ENCODE data around the gene STYXL2. TPM values are rescaled to one million over a fixed set of nuclear protein-coding genes. Genes with fewer than 3 reads are reported as not detected.

Gene STYXL2
- total RNA-seq, 1 donor from 2014 or later = 0.06 TPM

DNA sequence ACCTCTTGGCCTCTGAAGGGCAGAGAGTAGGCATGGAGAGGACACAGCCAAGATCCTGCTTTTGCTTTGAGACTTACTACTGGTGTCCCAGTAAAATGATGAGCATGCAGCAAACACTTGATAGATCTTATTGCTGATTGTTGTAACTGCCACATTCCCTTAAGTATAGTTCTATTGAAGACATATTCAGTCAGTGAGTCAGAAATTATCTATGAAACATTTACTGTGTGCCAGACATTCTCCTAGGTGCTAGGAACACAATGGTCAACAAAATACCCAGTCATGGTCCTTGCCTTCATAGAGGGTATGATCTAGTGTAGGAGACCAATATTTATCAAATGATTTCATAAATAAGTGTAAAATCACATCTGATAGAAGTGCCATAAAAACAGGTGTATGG, 13.6 kb downstream of the STYXL2 start:
- H3K27ac Mint-ChIP-seq = no peak overlapping the region
- Histone ChIP-seq H3K36me3 (no peaks in the 10 kb centered on the region), H3K9ac (no peak overlapping the region), H3K27me3 (no peaks in the 10 kb centered on the region), H4K20me1 (ENCODE audit: low read depth) (no peaks in the 10 kb centered on the region), H3K4me1 (peaks cover 22% of the 10 kb centered on the region), H2AFZ (replicated peaks) (no peak overlapping the region), H3K9me3 (ENCODE audit: low read depth) (no peaks in the 10 kb centered on the region), H3K27ac (no peak overlapping the region), H3K4me3 (no peak overlapping the region), H3K79me2 (ENCODE audit: low read depth) (no peaks in the 10 kb centered on the region), H3F3A (ENCODE audit: low read depth) (no peaks in the 10 kb centered on the region), H3K4me2 (no peak overlapping the region)
- no peak for DNase-seq (ENCODE audit: low spot score)
- peaks cover 4% of the 10 kb centered on the region for H3K27me3 Mint-ChIP-seq (ENCODE audit: insufficient read depth, low read depth)
- TF ChIP-seq, protein P1, sequence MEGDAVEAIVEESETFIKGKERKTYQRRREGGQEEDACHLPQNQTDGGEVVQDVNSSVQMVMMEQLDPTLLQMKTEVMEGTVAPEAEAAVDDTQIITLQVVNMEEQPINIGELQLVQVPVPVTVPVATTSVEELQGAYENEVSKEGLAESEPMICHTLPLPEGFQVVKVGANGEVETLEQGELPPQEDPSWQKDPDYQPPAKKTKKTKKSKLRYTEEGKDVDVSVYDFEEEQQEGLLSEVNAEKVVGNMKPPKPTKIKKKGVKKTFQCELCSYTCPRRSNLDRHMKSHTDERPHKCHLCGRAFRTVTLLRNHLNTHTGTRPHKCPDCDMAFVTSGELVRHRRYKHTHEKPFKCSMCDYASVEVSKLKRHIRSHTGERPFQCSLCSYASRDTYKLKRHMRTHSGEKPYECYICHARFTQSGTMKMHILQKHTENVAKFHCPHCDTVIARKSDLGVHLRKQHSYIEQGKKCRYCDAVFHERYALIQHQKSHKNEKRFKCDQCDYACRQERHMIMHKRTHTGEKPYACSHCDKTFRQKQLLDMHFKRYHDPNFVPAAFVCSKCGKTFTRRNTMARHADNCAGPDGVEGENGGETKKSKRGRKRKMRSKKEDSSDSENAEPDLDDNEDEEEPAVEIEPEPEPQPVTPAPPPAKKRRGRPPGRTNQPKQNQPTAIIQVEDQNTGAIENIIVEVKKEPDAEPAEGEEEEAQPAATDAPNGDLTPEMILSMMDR (IDR thresholded peaks at IDR 0.05) = no peak
- TF ChIP-seq EZH2 (IDR thresholded peaks at IDR 0.05) = no peak
- TF ChIP-seq EZH2phosphoT487 (IDR thresholded peaks at IDR 0.05) = no peak
- peaks cover 29% of the 10 kb centered on the region for H3K4me1 Mint-ChIP-seq
- peaks cover 17% of the 10 kb centered on the region for H3K9me3 Mint-ChIP-seq
- no peaks in the 10 kb centered on the region for H3K36me3 Mint-ChIP-seq
- no peak overlapping the region for H3K4me3 Mint-ChIP-seq

DNA sequence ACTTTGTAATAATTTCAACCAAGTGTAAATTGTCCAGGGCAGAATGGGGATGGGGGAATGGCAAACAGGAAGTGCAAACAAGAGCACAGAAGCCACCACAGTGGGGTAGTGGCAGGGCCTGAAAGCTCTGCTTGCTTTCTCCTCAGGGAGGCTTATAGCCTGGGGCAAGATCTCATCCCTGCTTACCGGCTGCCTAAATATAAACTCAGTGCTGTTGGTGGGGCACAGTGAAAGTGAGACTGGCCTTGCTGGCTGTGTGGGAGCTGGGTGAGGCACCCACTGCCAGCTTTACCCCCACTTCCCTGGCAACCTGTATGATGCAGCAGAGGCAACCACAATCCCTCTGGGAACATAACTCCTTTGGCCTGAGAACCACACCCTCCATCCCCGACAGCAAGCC, 15.2 kb downstream of the STYXL2 start:
- DNase-seq (ENCODE audit: low spot score) = no peak
- Histone ChIP-seq H3K9ac (no peak overlapping the region), H3K4me2 (no peak overlapping the region), H4K20me1 (ENCODE audit: low read depth) (no peaks in the 10 kb centered on the region), H3K27ac (no peak overlapping the region), H3K4me1 (peaks cover 15% of the 10 kb centered on the region), H3K36me3 (no peaks in the 10 kb centered on the region), H3K27me3 (no peaks in the 10 kb centered on the region), H2AFZ (replicated peaks) (no peak overlapping the region), H3K9me3 (ENCODE audit: low read depth) (no peaks in the 10 kb centered on the region), H3F3A (ENCODE audit: low read depth) (no peaks in the 10 kb centered on the region), H3K4me3 (no peak overlapping the region), H3K79me2 (ENCODE audit: low read depth) (no peaks in the 10 kb centered on the region)
- TF ChIP-seq EZH2phosphoT487 (IDR thresholded peaks at IDR 0.05) = no peak
- TF ChIP-seq EZH2 (IDR thresholded peaks at IDR 0.05) = no peak
- Mint-ChIP-seq H3K36me3 (no peaks in the 10 kb centered on the region), H3K27me3 (ENCODE audit: insufficient read depth, low read depth) (peaks cover 4% of the 10 kb centered on the region), H3K9me3 (peaks cover 19% of the 10 kb centered on the region), H3K27ac (no peak overlapping the region), H3K4me3 (no peak overlapping the region), H3K4me1 (peaks cover 25% of the 10 kb centered on the region)

DNA sequence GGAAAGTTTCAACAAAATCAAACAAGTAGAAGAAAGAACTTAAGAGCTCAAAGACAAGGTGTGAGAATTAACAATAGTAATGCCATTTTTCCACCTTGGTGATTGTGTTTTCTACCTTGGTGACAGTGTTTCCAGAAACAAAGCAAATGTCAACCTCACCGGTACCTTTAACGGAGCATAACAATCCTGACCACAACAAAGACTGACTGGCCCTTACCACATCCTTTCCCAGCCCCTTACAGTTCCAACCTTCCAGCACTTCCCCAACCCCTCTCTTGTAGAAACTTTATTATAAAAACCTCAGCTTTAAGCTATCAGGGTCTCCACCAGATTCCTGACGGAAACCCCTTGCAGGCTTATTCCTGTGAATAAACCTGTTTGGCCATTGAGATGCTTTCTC, 16.7 kb downstream of the STYXL2 start:
- H3K4me1 ChIP-seq = peaks cover 8% of the 10 kb centered on the region
- H2AFZ ChIP-seq (replicated peaks) = no peak overlapping the region
- H4K20me1 ChIP-seq (ENCODE audit: low read depth) = no peaks in the 10 kb centered on the region
- no peak overlapping the region for H3K4me3 Mint-ChIP-seq
- no peaks in the 10 kb centered on the region for H3F3A ChIP-seq (ENCODE audit: low read depth)
- no peak overlapping the region for H3K4me2 ChIP-seq
- peaks cover 18% of the 10 kb centered on the region for H3K4me1 Mint-ChIP-seq
- H3K9me3 Mint-ChIP-seq = peaks cover 19% of the 10 kb centered on the region
- H3K9ac ChIP-seq = no peak overlapping the region
- H3K9me3 ChIP-seq (ENCODE audit: low read depth) = no peaks in the 10 kb centered on the region
- no peak for DNase-seq (ENCODE audit: low spot score)
- H3K27me3 Mint-ChIP-seq (ENCODE audit: insufficient read depth, low read depth) = peaks cover 4% of the 10 kb centered on the region
- H3K79me2 ChIP-seq (ENCODE audit: low read depth) = no peaks in the 10 kb centered on the region
- H3K27ac Mint-ChIP-seq = no peak overlapping the region
- no peak overlapping the region for H3K4me3 ChIP-seq
- H3K27ac ChIP-seq = no peak overlapping the region
- no peaks in the 10 kb centered on the region for H3K36me3 Mint-ChIP-seq
- H3K27me3 ChIP-seq = no peaks in the 10 kb centered on the region
- no peak for TF ChIP-seq EZH2phosphoT487 (IDR thresholded peaks at IDR 0.05)
- no peak for TF ChIP-seq EZH2 (IDR thresholded peaks at IDR 0.05)
- TF ChIP-seq, protein P1 (IDR thresholded peaks at IDR 0.05) = no peak
- H3K36me3 ChIP-seq = no peaks in the 10 kb centered on the region

DNA sequence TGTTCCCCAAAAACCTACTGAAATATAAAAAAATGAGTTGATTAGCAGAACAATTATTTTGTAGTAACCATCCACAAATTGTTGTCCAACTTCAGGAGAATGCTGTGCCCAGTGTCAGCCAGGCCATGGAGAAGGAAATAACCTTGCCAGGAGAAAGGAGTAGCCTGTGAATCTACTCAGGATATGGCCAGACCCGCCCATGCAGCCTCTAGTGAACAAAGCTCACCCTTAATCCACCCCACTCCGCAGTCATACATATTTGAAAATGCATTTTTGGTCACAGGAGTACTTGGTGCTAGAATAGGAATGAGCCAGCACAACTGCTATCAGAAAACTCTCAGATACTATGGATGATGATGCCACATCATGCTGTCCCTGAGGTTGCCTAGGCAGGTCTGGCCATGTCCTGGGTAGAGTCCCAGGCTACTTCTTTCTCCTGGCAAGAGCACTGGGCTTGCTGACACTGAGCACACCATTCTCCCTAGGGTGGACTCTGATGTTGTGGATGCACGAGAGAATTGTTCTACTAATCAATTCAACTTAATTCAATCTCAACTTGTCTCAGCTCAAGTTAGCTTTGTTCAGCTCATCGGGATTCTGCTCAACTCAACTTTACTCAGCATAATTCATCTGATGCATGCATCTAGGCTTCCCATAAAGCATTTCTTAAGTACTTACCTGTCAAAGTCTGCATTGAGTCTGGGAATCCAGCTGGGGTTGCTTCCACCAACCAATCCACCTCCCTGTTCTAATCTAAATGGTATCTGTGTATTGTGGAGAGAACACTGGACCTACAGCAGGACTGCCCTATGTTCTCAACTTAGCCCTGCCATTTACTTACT, 18.2 kb downstream of the STYXL2 start:
- no peaks in the 10 kb centered on the region for H3K79me2 ChIP-seq (ENCODE audit: low read depth)
- Mint-ChIP-seq H3K9me3 (peaks cover 19% of the 10 kb centered on the region), H3K36me3 (no peaks in the 10 kb centered on the region), H3K4me3 (no peak overlapping the region), H3K27me3 (ENCODE audit: insufficient read depth, low read depth) (peaks cover 2% of the 10 kb centered on the region), H3K27ac (no peak overlapping the region), H3K4me1 (peaks cover 12% of the 10 kb centered on the region)
- no peak overlapping the region for H3K27ac ChIP-seq
- H3K4me2 ChIP-seq = no peak overlapping the region
- no peaks in the 10 kb centered on the region for H3F3A ChIP-seq (ENCODE audit: low read depth)
- H3K9ac ChIP-seq = no peak overlapping the region
- no peak overlapping the region for H2AFZ ChIP-seq (replicated peaks)
- H3K9me3 ChIP-seq (ENCODE audit: low read depth) = no peaks in the 10 kb centered on the region
- no peaks in the 10 kb centered on the region for H3K4me1 ChIP-seq
- no peaks in the 10 kb centered on the region for H3K27me3 ChIP-seq
- no peaks in the 10 kb centered on the region for H4K20me1 ChIP-seq (ENCODE audit: low read depth)
- no peak for DNase-seq (ENCODE audit: low spot score)
- TF ChIP-seq EZH2phosphoT487 (IDR thresholded peaks at IDR 0.05) = no peak
- TF ChIP-seq, protein P1 (IDR thresholded peaks at IDR 0.05) = no peak
- TF ChIP-seq EZH2 (IDR thresholded peaks at IDR 0.05) = no peak
- H3K4me3 ChIP-seq = no peak overlapping the region
- no peaks in the 10 kb centered on the region for H3K36me3 ChIP-seq
